WTC11 (cell line): ENCODE data around the gene COPS3.

ENCODE experiments used
- IRF2 ChIP-seq: sonication (generic); formaldehyde crosslinking; IDR thresholded peaks from 2 replicates; pipeline ENCODE4 v1.8.0; 2022; ENCODE audit warnings: low read depth, missing genetic modification reagents, borderline replicate concordance
- KAT7 ChIP-seq: sonication (generic); formaldehyde crosslinking; IDR thresholded peaks from 2 replicates; pipeline ENCODE4 v1.8.1; 2023; ENCODE audit warnings: missing genetic modification reagents, mild to moderate bottlenecking, borderline replicate concordance
- ZNF671 ChIP-seq: fragments of 250-450 bp; sonication (Bioruptor Pico); IDR thresholded peaks from 2 replicates; pipeline ENCODE4 v1.8.0; 2021; ENCODE audit warnings: mild to moderate bottlenecking
- TF ChIP-seq, protein P1 (sequence below): fragments of 250-450 bp; sonication (Bioruptor Pico); IDR thresholded peaks from 2 replicates; pipeline ENCODE4 v1.9.0; 2021; ENCODE audit warnings: mild to moderate bottlenecking
- TF ChIP-seq, protein P2 (sequence below): sonication (generic); formaldehyde crosslinking; IDR thresholded peaks from 2 replicates; pipeline ENCODE4 v1.8.1; 2023; ENCODE audit warnings: mild to moderate bottlenecking, moderate library complexity, missing genetic modification reagents
- TF ChIP-seq, protein P3 (sequence below): sonication (generic); formaldehyde crosslinking; IDR thresholded peaks from 2 replicates; pipeline ENCODE4 v1.8.0; 2022; ENCODE audit warnings: mild to moderate bottlenecking, missing genetic modification reagents
- TF ChIP-seq, protein P4 (sequence below): fragments of 200-600 bp; IDR thresholded peaks from 2 replicates; pipeline ENCODE4 v1.8.0; 2022; ENCODE audit warnings: antibody characterized with exemption

DNA sequence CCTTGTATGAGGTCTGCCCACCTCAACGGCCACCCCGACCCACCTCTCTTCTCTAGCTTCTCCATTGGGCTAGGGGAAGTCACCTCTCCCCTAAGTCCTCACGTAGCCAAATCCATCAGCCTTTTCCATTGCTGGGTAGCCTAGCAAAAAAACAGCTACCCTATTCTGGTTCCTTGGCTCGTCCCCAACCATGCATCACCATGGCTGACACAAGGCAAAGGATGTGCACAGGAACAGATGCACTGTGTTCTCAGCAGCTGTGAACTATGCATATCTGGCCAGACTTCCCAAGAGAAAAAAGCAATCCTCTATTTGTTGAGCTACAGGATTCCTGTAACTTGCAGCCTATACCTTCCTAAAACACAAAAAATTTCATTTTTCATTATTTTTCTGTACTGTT lies 22.0 kb downstream of the COPS3 start:
- TF ChIP-seq, protein P1, sequence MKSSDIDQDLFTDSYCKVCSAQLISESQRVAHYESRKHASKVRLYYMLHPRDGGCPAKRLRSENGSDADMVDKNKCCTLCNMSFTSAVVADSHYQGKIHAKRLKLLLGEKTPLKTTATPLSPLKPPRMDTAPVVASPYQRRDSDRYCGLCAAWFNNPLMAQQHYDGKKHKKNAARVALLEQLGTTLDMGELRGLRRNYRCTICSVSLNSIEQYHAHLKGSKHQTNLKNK (CRISPR knock-in tag), result no peak
- TF ChIP-seq IRF2 (CRISPR knock-in tag) (no peak), KAT7 (CRISPR knock-in tag) (no peak), ZNF671 (CRISPR knock-in tag) (no peak)
- TF ChIP-seq, protein P2, sequence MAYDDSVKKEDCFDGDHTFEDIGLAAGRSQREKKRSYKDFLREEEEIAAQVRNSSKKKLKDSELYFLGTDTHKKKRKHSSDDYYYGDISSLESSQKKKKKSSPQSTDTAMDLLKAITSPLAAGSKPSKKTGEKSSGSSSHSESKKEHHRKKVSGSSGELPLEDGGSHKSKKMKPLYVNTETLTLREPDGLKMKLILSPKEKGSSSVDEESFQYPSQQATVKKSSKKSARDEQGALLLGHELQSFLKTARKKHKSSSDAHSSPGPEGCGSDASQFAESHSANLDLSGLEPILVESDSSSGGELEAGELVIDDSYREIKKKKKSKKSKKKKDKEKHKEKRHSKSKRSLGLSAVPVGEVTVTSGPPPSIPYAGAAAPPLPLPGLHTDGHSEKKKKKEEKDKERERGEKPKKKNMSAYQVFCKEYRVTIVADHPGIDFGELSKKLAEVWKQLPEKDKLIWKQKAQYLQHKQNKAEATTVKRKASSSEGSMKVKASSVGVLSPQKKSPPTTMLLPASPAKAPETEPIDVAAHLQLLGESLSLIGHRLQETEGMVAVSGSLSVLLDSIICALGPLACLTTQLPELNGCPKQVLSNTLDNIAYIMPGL, result no peak
- TF ChIP-seq, protein P3, sequence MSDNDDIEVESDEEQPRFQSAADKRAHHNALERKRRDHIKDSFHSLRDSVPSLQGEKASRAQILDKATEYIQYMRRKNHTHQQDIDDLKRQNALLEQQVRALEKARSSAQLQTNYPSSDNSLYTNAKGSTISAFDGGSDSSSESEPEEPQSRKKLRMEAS, result no peak
- TF ChIP-seq, protein P4, sequence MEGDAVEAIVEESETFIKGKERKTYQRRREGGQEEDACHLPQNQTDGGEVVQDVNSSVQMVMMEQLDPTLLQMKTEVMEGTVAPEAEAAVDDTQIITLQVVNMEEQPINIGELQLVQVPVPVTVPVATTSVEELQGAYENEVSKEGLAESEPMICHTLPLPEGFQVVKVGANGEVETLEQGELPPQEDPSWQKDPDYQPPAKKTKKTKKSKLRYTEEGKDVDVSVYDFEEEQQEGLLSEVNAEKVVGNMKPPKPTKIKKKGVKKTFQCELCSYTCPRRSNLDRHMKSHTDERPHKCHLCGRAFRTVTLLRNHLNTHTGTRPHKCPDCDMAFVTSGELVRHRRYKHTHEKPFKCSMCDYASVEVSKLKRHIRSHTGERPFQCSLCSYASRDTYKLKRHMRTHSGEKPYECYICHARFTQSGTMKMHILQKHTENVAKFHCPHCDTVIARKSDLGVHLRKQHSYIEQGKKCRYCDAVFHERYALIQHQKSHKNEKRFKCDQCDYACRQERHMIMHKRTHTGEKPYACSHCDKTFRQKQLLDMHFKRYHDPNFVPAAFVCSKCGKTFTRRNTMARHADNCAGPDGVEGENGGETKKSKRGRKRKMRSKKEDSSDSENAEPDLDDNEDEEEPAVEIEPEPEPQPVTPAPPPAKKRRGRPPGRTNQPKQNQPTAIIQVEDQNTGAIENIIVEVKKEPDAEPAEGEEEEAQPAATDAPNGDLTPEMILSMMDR, result no peak
